ENCODE results near the gene CASP9.
"Not testable (repeated sequence)": the region's sequence is repeated elsewhere in the genome, so short reads cannot be mapped to it uniquely, and the experiment has no call there.

Gene CASP9

GRCh38 chr1:15465674-15466073 is 58.3 kb downstream of the CASP9 start:
- H2AFZ ChIP-seq (ENCODE audit: low read depth, low read length), result no peak overlapping the region
- H3K9me3 ChIP-seq (ENCODE audit: low read length), result no peaks in the 10 kb centered on the region
- H3K4me1 ChIP-seq (ENCODE audit: insufficient read depth, low read length), result no peaks in the 10 kb centered on the region
- no peaks in the 10 kb centered on the region for H3K36me3 ChIP-seq (ENCODE audit: insufficient read depth, low read length)
- H3K4me3 ChIP-seq (ENCODE audit: low read length), result no peak overlapping the region
- H3K27me3 ChIP-seq (ENCODE audit: insufficient read depth, low read length), result no peaks in the 10 kb centered on the region

- H3K36me3 ChIP-seq (ENCODE audit: insufficient read depth, low read length); H3K9me3 ChIP-seq (ENCODE audit: low read length); H3K4me3 ChIP-seq (ENCODE audit: low read length); H2AFZ ChIP-seq (ENCODE audit: low read depth, low read length); H3K27me3 ChIP-seq (ENCODE audit: insufficient read depth, low read length); H3K4me1 ChIP-seq (ENCODE audit: insufficient read depth, low read length): not testable (repeated sequence)
These were observed 60.1 kb downstream of the CASP9 start for GRCh38 chr1:15463926-15464322.

GRCh38 chr1:15463064-15463800 is 60.8 kb downstream of the CASP9 start:
- not testable (repeated sequence) for H3K4me3 ChIP-seq (ENCODE audit: low read length); H3K27me3 ChIP-seq (ENCODE audit: insufficient read depth, low read length); H3K4me1 ChIP-seq (ENCODE audit: insufficient read depth, low read length); H3K36me3 ChIP-seq (ENCODE audit: insufficient read depth, low read length); H3K9me3 ChIP-seq (ENCODE audit: low read length); H2AFZ ChIP-seq (ENCODE audit: low read depth, low read length)

GRCh38 chr1:15460708-15461095 is 63.3 kb downstream of the CASP9 start:
- H3K4me1 ChIP-seq (ENCODE audit: insufficient read depth, low read length), result no peaks in the 10 kb centered on the region
- no peaks in the 10 kb centered on the region for H3K9me3 ChIP-seq (ENCODE audit: low read length)
- no peaks in the 10 kb centered on the region for H3K36me3 ChIP-seq (ENCODE audit: insufficient read depth, low read length)
- no peak overlapping the region for H2AFZ ChIP-seq (ENCODE audit: low read depth, low read length)
- H3K4me3 ChIP-seq (ENCODE audit: low read length), result no peak overlapping the region
- H3K27me3 ChIP-seq (ENCODE audit: insufficient read depth, low read length), result peaks cover 4% of the 10 kb centered on the region

GRCh38 chr1:15459771-15460707 is 64.0 kb downstream of the CASP9 start:
- Histone ChIP-seq H3K9me3 (ENCODE audit: low read length) (no peaks in the 10 kb centered on the region), H2AFZ (ENCODE audit: low read depth, low read length) (no peak overlapping the region), H3K4me1 (ENCODE audit: insufficient read depth, low read length) (no peaks in the 10 kb centered on the region), H3K27me3 (ENCODE audit: insufficient read depth, low read length) (peaks cover 4% of the 10 kb centered on the region), H3K36me3 (ENCODE audit: insufficient read depth, low read length) (no peaks in the 10 kb centered on the region), H3K4me3 (ENCODE audit: low read length) (no peak overlapping the region)

GRCh38 chr1:15458388-15458787 is 65.6 kb downstream of the CASP9 start:
- H3K9me3 ChIP-seq (ENCODE audit: low read length); H3K27me3 ChIP-seq (ENCODE audit: insufficient read depth, low read length); H3K4me1 ChIP-seq (ENCODE audit: insufficient read depth, low read length); H3K36me3 ChIP-seq (ENCODE audit: insufficient read depth, low read length); H2AFZ ChIP-seq (ENCODE audit: low read depth, low read length); H3K4me3 ChIP-seq (ENCODE audit: low read length): not testable (repeated sequence)

- no peaks in the 10 kb centered on the region for H3K36me3 ChIP-seq (ENCODE audit: insufficient read depth, low read length)
- H3K4me3 ChIP-seq (ENCODE audit: low read length), result no peak overlapping the region
- no peaks in the 10 kb centered on the region for H3K9me3 ChIP-seq (ENCODE audit: low read length)
- no peaks in the 10 kb centered on the region for H3K4me1 ChIP-seq (ENCODE audit: insufficient read depth, low read length)
- H3K27me3 ChIP-seq (ENCODE audit: insufficient read depth, low read length), result peaks cover 4% of the 10 kb centered on the region
- no peak overlapping the region for H2AFZ ChIP-seq (ENCODE audit: low read depth, low read length)
These were observed 66.4 kb downstream of the CASP9 start for GRCh38 chr1:15457585-15457984.

GRCh38 chr1:15456313-15456954 is 67.6 kb downstream of the CASP9 start, which contains the start of gene CELA2A:
CELA2A (plus strand) TSS chr1:15456732; CDS start chr1:15456754, 22 bp downstream.
- Histone ChIP-seq H2AFZ (ENCODE audit: low read depth, low read length) (no peak within 1 kb of the TSS), H3K36me3 (ENCODE audit: insufficient read depth, low read length) (no peaks in the 10 kb centered on the region), H3K9me3 (ENCODE audit: low read length) (no peaks in the 10 kb centered on the region), H3K4me3 (ENCODE audit: low read length) (no peak within 1 kb of the TSS), H3K4me1 (ENCODE audit: insufficient read depth, low read length) (no peaks in the 10 kb centered on the region), H3K27me3 (ENCODE audit: insufficient read depth, low read length) (peaks cover 4% of the 10 kb centered on the region)

- Histone ChIP-seq H3K27me3 (ENCODE audit: insufficient read depth, low read length) (peaks cover 4% of the 10 kb centered on the region), H3K4me1 (ENCODE audit: insufficient read depth, low read length) (no peaks in the 10 kb centered on the region), H3K9me3 (ENCODE audit: low read length) (no peaks in the 10 kb centered on the region), H3K36me3 (ENCODE audit: insufficient read depth, low read length) (no peaks in the 10 kb centered on the region), H3K4me3 (ENCODE audit: low read length) (no peak overlapping the region), H2AFZ (ENCODE audit: low read depth, low read length) (no peak overlapping the region)
These were observed 68.5 kb downstream of the CASP9 start for GRCh38 chr1:15455522-15455921.

- H3K27me3 ChIP-seq (ENCODE audit: insufficient read depth, low read length), result peaks cover 4% of the 10 kb centered on the region
- no peak overlapping the region for H2AFZ ChIP-seq (ENCODE audit: low read depth, low read length)
- H3K4me1 ChIP-seq (ENCODE audit: insufficient read depth, low read length), result no peaks in the 10 kb centered on the region
- H3K9me3 ChIP-seq (ENCODE audit: low read length), result no peaks in the 10 kb centered on the region
- H3K4me3 ChIP-seq (ENCODE audit: low read length), result no peak overlapping the region
- no peaks in the 10 kb centered on the region for H3K36me3 ChIP-seq (ENCODE audit: insufficient read depth, low read length)
These were observed 69.8 kb downstream of the CASP9 start for GRCh38 chr1:15454256-15454655.

- no peaks in the 10 kb centered on the region for H3K4me1 ChIP-seq (ENCODE audit: insufficient read depth, low read length)
- H3K36me3 ChIP-seq (ENCODE audit: insufficient read depth, low read length), result no peaks in the 10 kb centered on the region
- H2AFZ ChIP-seq (ENCODE audit: low read depth, low read length), result no peak overlapping the region
- no peak overlapping the region for H3K4me3 ChIP-seq (ENCODE audit: low read length)
- no peaks in the 10 kb centered on the region for H3K9me3 ChIP-seq (ENCODE audit: low read length)
- peaks cover 4% of the 10 kb centered on the region for H3K27me3 ChIP-seq (ENCODE audit: insufficient read depth, low read length)
These were observed 70.3 kb downstream of the CASP9 start for GRCh38 chr1:15453734-15454133.

GRCh38 chr1:15452866-15453571 is 71.0 kb downstream of the CASP9 start:
- peaks cover 4% of the 10 kb centered on the region for H3K27me3 ChIP-seq (ENCODE audit: insufficient read depth, low read length)
- no peak overlapping the region for H3K4me3 ChIP-seq (ENCODE audit: low read length)
- no peak overlapping the region for H2AFZ ChIP-seq (ENCODE audit: low read depth, low read length)
- H3K36me3 ChIP-seq (ENCODE audit: insufficient read depth, low read length), result no peaks in the 10 kb centered on the region
- H3K4me1 ChIP-seq (ENCODE audit: insufficient read depth, low read length), result no peaks in the 10 kb centered on the region
- no peaks in the 10 kb centered on the region for H3K9me3 ChIP-seq (ENCODE audit: low read length)
